Gastrocnemius medialis (tissue), 4 donors: ENCODE results near the gene SPI1.

ENCODE experiments used
- CTCF ChIP-seq, 5 experiments: fragments of 450-650 bp in 3 of 5; fragments of 200-600 bp in 2 of 5; sonication (generic) in 2 of 5; IDR thresholded peaks in 4 of 5; conservative IDR thresholded peaks in 1 of 5; 1 replicate in 4 of 5; 2 replicates in 1 of 5; pipeline ENCODE4 v1.5.1; 2016 to 2019; ENCODE audit warnings: antibody characterized with exemption in 5 of 5, mild to moderate bottlenecking in 3 of 5, moderate library complexity in 3 of 5
- POLR2A ChIP-seq, 2 donors: fragments of 450-650 bp; IDR thresholded peaks; one replicate each; pipeline ENCODE4 v1.6.1; 2017; ENCODE audit warnings: antibody characterized with exemption in 2 of 2, mild to moderate bottlenecking in 2 of 2, moderate library complexity in 2 of 2

GRCh38 chr11:47347137-47347536 lies 31.2 kb downstream of the SPI1 start:
- no peak for TF ChIP-seq CTCF (IDR thresholded peaks at IDR 0.05 in 4 of 5, conservative IDR thresholded peaks at IDR 0.05 in 1 of 5)
- no peak for TF ChIP-seq POLR2A (IDR thresholded peaks at IDR 0.05)
